GM12865 (cell line): ENCODE measurements around the gene DZIP3.

Experiments
- DNase-seq: peaks from one replicate; pipeline ENCODE4 v3.0.0; 2010; ENCODE audit warnings: low read depth
- H3K4me3 ChIP-seq: 2 replicates; pipeline ENCODE4 v1.5.1; 2011; ENCODE audit warnings: mild to moderate bottlenecking, low read depth, low read length, control low read depth
- TF ChIP-seq, protein P1 (sequence below): IDR thresholded peaks from 2 replicates; pipeline ENCODE4 v1.5.1; 2011; ENCODE audit warnings: low read length, control low read depth, low read depth, inconsistent platforms; ENCODE audit not compliant: insufficient read depth; ENCODE audit errors: missing control alignments

The DZIP3 gene

DNA sequence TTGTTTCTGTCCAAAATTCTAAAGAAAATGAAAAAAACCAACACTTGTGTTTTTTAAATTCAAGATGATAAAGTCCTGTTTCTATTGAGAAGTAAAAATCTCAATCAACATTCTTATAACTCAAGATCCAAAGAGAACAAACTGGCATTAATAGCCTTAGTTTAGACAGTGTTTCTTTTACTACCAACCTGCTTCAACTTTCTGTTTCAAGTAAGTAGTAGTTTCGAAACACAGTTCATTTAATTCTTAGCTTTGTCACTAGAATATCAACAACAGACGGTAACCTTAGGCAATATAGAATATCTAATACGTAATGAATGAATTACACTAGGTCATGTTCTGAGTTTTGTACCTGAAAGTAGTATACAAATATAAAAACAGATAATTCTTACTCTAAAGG lies 24.0 kb upstream of the DZIP3 start:
- TF ChIP-seq, protein P1, sequence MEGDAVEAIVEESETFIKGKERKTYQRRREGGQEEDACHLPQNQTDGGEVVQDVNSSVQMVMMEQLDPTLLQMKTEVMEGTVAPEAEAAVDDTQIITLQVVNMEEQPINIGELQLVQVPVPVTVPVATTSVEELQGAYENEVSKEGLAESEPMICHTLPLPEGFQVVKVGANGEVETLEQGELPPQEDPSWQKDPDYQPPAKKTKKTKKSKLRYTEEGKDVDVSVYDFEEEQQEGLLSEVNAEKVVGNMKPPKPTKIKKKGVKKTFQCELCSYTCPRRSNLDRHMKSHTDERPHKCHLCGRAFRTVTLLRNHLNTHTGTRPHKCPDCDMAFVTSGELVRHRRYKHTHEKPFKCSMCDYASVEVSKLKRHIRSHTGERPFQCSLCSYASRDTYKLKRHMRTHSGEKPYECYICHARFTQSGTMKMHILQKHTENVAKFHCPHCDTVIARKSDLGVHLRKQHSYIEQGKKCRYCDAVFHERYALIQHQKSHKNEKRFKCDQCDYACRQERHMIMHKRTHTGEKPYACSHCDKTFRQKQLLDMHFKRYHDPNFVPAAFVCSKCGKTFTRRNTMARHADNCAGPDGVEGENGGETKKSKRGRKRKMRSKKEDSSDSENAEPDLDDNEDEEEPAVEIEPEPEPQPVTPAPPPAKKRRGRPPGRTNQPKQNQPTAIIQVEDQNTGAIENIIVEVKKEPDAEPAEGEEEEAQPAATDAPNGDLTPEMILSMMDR, result no peak
- H3K4me3 ChIP-seq, result no peak overlapping the region
- peak; percentile 5 for DNase-seq

GRCh38 chr3:108566599-108566998 lies 22.9 kb upstream of the DZIP3 start:
- TF ChIP-seq, protein P1, result no peak
- no peak overlapping the region for H3K4me3 ChIP-seq
- DNase-seq, result no peak

GRCh38 chr3:108569336-108569735 lies 20.2 kb upstream of the DZIP3 start:
- H3K4me3 ChIP-seq, result no peak overlapping the region
- no peak for DNase-seq
- TF ChIP-seq, protein P1, result no peak

DNA sequence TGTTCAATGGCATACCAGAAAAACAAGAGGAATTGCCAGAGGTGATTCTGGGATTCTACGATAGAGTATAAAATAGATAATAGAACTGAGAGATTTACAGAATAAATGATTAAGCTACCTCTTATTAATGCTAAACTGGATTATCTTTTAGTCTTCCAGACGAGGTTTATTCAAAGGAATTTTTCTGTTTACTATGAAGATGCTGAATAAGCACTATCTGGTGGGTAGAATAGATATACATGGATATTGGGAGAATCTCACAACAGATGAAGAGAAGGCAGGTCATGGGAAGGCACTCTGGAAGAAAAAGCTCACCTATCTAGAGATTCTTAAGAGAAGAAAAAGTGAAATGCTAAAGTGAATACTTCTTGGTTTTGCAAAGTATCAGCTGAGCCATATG lies 11.5 kb upstream of the DZIP3 start:
- no peak overlapping the region for H3K4me3 ChIP-seq
- DNase-seq, result no peak
- TF ChIP-seq, protein P1, result no peak

DNA sequence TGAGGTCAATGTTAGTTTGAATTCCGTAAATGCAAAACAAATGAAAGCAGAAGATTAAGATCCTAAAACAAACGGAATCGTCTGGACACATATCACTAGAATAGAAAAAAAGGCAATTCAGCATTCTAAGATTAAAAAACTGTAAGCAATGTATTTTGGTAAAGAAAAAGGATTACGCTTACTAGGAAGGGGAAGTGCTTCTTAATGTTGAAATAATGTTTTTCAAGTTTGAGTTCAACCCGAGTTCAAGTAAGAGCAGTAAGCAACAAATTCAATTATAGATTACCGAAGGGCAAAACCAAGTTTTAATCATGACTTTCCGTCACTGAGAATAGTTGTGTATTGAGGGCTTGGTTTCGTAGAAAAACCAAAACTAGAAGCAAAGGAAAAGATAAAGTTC lies 921 bp upstream of the DZIP3 start:
- DNase-seq, result peak; percentile 6
- H3K4me3 ChIP-seq, result peak overlapping the region; percentile 97
- TF ChIP-seq, protein P1, result no peak

DNA sequence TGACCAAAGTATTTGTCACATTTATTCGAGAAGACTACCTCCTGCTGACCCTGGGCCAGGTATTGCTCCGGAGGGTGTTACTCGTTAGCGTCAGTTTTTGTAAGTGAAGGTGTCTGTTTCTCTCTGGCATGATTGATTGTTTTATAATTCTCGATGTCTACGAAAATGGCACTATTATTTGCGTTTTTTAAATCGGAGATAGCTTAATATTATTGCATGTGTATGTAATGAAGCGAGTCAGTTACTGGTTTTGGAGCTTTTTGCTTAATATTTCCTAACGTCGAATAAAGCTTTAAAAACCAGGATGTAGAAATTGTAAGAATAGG lies 439 bp downstream of the DZIP3 start:
- TF ChIP-seq, protein P1, result no peak
- DNase-seq, result no peak
- H3K4me3 ChIP-seq, result peak overlapping the region; percentile 97

DNA sequence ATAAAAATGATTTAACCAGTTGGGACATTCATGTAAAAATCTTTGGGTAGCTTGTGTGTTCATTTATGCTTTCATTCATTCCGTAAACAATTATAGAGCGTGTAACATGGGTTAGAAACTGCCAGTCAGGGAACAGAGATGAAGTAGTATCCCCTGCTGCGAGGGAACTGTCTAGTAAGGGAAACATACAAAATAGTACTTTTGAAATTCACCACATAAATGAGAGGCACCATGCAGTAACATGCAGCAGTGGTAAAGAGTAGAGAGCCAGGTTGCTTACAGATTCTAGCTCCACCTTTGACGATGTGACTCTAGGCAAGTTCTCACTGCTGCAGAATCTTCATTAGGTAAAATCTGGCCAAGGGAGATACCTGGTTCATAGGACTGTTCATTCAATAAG lies 938 bp downstream of the DZIP3 start:
- peak; percentile 9 for DNase-seq
- peak overlapping the region; percentile 97 for H3K4me3 ChIP-seq
- TF ChIP-seq, protein P1, result no peak
